ENCODE results near the gene LAMA3.

The LAMA3 gene

DNA sequence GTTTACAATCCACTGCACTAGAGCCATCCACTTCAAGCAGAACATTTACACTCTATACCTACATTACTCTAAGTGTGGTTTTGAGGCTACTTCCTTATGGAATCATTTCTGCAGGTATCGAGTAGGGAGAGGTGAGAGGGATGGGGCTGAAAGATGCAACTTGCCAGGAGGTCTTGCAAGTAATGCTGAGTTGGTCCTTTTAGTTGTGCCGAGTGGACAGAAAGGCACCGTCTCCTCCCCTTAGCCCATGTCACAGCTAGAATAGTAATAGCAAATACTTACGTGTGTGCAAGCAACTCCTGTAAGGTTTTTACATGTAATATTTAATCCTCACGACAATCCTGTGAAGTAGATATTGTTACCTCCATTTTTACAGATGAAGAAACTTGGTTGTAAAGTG, 166.5 kb downstream of the LAMA3 start:
- no peaks in the 10 kb centered on the region for H3K79me2 ChIP-seq (ENCODE audit: insufficient read depth, low read depth)
- H3K36me3 ChIP-seq (ENCODE audit: insufficient read depth) = no peaks in the 10 kb centered on the region
- no peak overlapping the region for H3K4me2 ChIP-seq
- no peak overlapping the region for H2AFZ ChIP-seq (ENCODE audit: low read depth)
- no peak overlapping the region for H3K9ac ChIP-seq
- H3K4me1 ChIP-seq (ENCODE audit: low read depth, poor library complexity, severe bottlenecking) = no peaks in the 10 kb centered on the region
- no peak overlapping the region for H3K4me3 ChIP-seq (IDR thresholded peaks at IDR 0.05; ENCODE audit: insufficient read depth, low read depth, low read length)
- no peak overlapping the region for H3K27ac ChIP-seq
- H4K20me1 ChIP-seq (ENCODE audit: insufficient read depth) = no peaks in the 10 kb centered on the region
- no peaks in the 10 kb centered on the region for H3K27me3 ChIP-seq (ENCODE audit: insufficient read depth, low read depth)
- no peak for TF ChIP-seq CTCF (conservative IDR thresholded peaks at IDR 0.05; ENCODE audit: low read depth, low read length)

DNA sequence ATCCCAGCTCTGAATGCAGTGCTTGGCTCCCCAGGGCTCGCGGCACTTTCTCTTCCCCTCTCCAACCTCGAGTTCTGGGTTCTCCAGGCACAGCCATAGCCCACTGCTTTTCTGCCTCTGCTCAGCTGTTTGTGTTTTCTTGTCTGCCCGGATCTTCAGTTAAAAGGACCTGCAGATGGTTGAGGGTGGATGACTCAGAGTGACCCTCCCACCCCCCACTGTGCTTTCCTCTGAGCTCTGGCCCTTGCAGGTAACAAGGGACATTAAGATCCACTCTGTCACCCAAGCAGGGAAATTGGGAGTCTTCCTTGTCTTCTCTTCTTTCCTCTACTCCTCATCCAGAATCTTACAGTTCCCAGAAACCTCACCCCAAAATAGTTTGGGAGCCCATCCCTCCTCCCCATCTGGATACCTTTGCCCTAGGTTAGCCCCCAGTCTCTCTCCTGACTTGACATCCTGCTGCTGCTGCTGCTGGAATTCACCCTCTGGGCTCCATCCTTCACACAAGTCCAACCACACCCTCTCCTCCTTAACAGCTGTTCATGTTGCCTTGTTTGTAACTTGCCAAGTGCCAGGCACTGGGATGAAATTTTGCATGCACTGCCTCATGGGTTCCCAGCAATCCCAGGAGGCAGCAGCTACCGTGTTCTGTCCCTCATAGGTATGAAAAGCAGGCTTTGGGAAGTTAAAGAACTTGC, 167.4 kb downstream of the LAMA3 start:
- Histone ChIP-seq H4K20me1 (ENCODE audit: insufficient read depth) (no peaks in the 10 kb centered on the region), H3K79me2 (ENCODE audit: insufficient read depth, low read depth) (no peaks in the 10 kb centered on the region), H3K9ac (no peak overlapping the region), H2AFZ (ENCODE audit: low read depth) (no peak overlapping the region), H3K4me1 (ENCODE audit: low read depth, poor library complexity, severe bottlenecking) (no peaks in the 10 kb centered on the region), H3K27me3 (ENCODE audit: insufficient read depth, low read depth) (no peaks in the 10 kb centered on the region), H3K4me3 (IDR thresholded peaks at IDR 0.05; ENCODE audit: insufficient read depth, low read depth, low read length) (no peak overlapping the region), H3K27ac (no peak overlapping the region), H3K36me3 (ENCODE audit: insufficient read depth) (no peaks in the 10 kb centered on the region), H3K4me2 (no peak overlapping the region)
- TF ChIP-seq CTCF (conservative IDR thresholded peaks at IDR 0.05; ENCODE audit: low read depth, low read length) = no peak

DNA sequence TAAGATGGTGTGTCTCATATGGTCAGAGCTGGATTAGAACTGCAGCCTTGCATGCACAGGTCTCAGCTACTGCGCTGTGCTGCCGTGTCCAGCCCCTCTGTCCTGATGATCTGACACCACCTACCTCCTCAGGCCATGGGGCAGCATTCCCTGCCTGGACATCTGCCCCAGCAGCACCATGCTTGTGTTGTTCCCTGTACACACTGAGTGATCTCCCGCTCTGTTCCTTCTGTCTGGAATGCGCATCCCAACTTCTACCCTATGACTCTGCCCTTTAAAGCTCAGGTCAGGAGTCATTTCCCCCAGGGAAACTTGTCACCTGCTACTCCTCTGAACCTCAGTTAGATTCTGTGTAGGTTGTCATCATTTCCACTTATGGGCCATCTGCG, 167.9 kb downstream of the LAMA3 start:
- Histone ChIP-seq H3K36me3 (ENCODE audit: insufficient read depth) (no peaks in the 10 kb centered on the region), H3K79me2 (ENCODE audit: insufficient read depth, low read depth) (no peaks in the 10 kb centered on the region), H3K9ac (no peak overlapping the region), H4K20me1 (ENCODE audit: insufficient read depth) (no peaks in the 10 kb centered on the region), H3K4me3 (IDR thresholded peaks at IDR 0.05; ENCODE audit: insufficient read depth, low read depth, low read length) (no peak overlapping the region), H2AFZ (ENCODE audit: low read depth) (no peak overlapping the region), H3K27ac (no peak overlapping the region), H3K4me2 (no peak overlapping the region), H3K4me1 (ENCODE audit: low read depth, poor library complexity, severe bottlenecking) (no peaks in the 10 kb centered on the region), H3K27me3 (ENCODE audit: insufficient read depth, low read depth) (no peaks in the 10 kb centered on the region)
- no peak for TF ChIP-seq CTCF (conservative IDR thresholded peaks at IDR 0.05; ENCODE audit: low read depth, low read length)

DNA sequence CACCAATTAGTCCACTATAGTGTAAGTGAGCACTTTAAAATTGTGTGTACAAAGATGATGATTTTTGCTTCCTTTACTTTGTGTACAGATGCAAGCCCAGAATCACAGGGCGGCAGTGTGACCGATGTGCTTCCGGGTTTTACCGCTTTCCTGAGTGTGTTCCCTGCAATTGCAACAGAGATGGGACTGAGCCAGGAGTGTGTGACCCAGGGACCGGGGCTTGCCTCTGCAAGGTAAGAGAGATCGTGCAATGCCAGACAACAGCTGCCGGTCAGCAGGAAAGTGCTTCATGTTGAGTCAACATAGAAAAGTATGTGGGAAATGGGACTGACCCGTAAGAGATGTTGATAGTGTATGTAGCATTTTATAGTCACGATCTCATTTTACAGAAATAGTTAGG, 168.5 kb downstream of the LAMA3 start:
- H3K4me2 ChIP-seq = no peak overlapping the region
- H3K9ac ChIP-seq = no peak overlapping the region
- TF ChIP-seq CTCF (conservative IDR thresholded peaks at IDR 0.05; ENCODE audit: low read depth, low read length) = no peak
- no peaks in the 10 kb centered on the region for H3K4me1 ChIP-seq (ENCODE audit: low read depth, poor library complexity, severe bottlenecking)
- H3K79me2 ChIP-seq (ENCODE audit: insufficient read depth, low read depth) = no peaks in the 10 kb centered on the region
- H3K36me3 ChIP-seq (ENCODE audit: insufficient read depth) = no peaks in the 10 kb centered on the region
- H3K27me3 ChIP-seq (ENCODE audit: insufficient read depth, low read depth) = no peaks in the 10 kb centered on the region
- H4K20me1 ChIP-seq (ENCODE audit: insufficient read depth) = no peaks in the 10 kb centered on the region
- no peak overlapping the region for H3K27ac ChIP-seq
- no peak overlapping the region for H3K4me3 ChIP-seq (IDR thresholded peaks at IDR 0.05; ENCODE audit: insufficient read depth, low read depth, low read length)
- H2AFZ ChIP-seq (ENCODE audit: low read depth) = no peak overlapping the region

All from KMS-11 (cell line).